ENCODE results near the gene SLC47A2. TPM values are rescaled to one million over a fixed set of nuclear protein-coding genes. Genes with fewer than 3 reads are reported as not detected.
"Not testable (repeated sequence)": the region's sequence is repeated elsewhere in the genome, so short reads cannot be mapped to it uniquely, and the experiment has no call there.

Gene SLC47A2, protein sequence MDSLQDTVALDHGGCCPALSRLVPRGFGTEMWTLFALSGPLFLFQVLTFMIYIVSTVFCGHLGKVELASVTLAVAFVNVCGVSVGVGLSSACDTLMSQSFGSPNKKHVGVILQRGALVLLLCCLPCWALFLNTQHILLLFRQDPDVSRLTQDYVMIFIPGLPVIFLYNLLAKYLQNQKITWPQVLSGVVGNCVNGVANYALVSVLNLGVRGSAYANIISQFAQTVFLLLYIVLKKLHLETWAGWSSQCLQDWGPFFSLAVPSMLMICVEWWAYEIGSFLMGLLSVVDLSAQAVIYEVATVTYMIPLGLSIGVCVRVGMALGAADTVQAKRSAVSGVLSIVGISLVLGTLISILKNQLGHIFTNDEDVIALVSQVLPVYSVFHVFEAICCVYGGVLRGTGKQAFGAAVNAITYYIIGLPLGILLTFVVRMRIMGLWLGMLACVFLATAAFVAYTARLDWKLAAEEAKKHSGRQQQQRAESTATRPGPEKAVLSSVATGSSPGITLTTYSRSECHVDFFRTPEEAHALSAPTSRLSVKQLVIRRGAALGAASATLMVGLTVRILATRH
- not detected for total RNA-seq

DNA sequence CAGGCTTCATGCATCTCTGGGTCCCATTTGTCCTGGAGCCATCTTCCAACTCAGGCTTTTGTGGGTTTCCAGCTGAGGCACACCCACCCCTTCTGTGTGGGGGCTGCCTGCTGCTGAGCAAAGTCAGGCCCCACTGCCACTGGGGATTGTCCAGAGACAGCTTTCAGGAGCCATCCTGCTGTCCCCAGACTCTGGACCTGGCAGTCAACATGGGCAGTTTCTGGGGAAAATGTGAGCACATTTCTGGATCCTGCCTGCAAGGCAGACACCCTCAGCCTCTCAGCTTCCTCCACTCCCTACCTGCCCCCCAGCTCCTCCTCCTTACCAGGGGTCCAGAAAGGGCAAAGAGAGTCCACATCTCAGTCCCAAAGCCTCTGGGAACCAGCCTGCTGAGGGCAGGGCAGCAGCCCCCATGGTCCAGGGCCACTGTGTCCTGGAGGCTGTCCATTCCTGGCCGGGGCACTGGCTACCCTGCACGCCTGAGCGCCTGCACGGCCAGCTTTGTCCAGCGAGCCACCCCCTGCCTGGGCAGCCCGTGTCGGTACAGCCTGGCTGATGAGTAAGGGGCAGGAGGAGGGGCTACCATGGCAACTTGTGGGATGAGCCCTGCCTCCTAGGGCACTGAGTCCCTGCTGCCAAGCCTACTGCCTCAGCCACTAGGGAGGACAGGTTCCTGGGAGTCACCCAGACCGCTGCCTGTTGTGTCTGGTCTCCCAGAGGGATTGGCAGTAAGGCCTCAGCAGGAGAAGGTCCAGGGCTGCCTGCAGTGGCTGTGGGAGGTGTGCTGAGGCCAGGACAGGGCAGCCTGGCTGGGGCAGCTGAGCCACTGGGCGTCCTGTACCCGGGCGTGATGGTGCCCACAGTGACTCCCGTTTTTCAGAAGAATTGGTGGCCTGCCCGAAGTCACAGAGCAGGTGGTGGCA is at the start of gene SLC47A2:
Gene SLC47A2 (minus strand): TSS at position 477 of the 923 bp plus-strand sequence. CDS start 29 bp downstream, at position 448.
- no peak for DNase-seq (ENCODE audit: low spot score)

DNA sequence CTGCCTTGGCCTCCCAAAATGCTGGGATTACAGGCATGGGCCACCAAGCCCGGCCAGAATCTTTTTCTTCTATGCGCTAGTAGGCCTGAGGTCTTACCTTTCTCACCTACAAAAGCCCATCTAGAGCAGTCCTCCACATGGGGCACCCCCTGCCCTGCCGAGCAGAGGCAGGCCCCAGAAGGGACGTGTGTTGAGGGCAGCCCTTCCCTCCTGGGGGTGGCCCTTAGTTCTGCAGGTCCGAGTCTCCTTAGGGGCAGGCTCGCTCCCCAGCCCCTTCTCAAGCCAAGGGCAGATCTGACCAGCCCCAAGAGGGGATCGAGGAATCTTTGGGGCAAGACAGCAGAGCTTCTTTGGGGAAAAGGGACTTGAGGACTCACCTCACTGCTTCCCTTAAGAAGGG is 49.6 kb upstream of the SLC47A2 start:
- no peak for DNase-seq (ENCODE audit: low spot score)

DNA sequence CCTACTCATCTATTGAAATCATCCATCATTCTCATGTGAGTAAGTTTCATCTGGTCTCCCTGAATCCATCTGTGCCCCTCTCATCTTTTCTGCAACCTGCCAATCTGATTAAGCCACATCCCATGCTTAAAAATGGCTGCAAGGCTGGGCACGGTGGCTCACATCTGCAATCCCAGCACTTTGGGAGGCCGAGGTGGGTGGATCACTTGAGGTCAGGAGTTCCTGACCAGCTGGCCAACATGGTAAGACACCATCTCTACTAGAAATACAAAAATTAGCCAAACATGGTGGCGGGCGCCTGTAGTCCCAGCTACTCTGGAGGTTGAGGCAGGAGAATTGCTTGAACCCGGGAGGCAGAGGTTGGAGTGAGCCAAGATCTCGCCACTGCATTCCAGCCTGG is 47.6 kb upstream of the SLC47A2 start:
- DNase-seq (ENCODE audit: low spot score), result not testable (repeated sequence)

DNA sequence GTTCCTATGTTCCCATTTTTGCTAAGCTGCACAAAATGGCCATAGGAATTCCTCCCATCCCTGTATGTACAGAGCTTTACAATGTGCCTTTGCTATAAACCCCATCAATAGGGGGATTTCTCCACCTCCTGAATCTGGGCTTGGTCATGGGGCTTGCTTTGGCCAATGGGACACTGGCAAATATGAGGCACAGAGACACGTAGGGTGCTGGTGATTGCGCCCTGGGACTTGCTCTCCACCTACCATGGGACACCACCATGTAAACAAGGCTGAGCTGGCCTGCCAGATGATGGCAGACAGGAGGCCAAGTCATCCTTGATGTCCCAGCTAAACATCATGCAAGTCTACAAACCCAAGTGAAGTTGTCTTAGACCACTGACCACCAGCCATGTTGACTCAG is 47.0 kb upstream of the SLC47A2 start:
- no peak for DNase-seq (ENCODE audit: low spot score)

DNA sequence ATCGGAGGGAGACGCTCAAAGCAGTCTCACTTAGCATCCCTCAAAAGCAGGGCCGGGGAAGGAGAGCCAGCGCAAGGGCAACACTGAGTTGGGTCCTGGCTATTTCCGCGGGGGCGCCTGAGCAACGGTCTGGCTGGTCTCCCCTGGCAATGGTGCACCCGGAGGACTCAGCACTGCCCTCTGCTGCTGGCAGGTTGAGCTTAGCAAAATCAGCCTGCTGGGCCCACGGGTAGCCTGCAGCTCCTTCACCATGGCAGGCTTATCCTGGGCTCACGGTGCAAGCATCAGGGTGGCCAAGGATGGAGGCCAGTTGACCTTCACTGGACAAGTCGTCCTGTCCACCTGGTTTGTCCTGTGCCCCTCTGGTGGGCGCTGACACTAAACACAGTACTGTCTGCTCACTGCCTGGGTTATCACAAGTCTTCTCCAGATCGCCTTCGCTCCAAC is 46.2 kb upstream of the SLC47A2 start:
- DNase-seq (ENCODE audit: low spot score), result peak; percentile 62

DNA sequence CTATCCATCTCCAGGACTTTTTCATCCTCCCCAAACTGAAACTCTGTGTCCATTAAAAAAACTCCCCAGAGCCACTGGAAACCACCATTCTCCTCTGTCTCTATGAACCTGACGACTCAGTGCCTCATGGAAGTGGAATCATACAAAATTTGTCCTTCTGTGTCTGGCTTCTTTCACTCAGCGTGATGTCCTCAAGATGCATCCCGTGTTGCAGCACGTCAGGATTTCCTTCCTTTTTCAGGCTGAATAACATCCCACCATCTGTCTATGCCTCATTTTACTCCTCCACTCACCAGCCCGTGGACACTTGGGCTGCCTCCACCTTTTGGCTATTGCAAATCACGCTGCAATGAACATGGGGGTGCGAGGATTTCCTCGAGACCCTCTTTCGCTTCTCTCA is 44.4 kb upstream of the SLC47A2 start:
- DNase-seq (ENCODE audit: low spot score), result no peak

DNA sequence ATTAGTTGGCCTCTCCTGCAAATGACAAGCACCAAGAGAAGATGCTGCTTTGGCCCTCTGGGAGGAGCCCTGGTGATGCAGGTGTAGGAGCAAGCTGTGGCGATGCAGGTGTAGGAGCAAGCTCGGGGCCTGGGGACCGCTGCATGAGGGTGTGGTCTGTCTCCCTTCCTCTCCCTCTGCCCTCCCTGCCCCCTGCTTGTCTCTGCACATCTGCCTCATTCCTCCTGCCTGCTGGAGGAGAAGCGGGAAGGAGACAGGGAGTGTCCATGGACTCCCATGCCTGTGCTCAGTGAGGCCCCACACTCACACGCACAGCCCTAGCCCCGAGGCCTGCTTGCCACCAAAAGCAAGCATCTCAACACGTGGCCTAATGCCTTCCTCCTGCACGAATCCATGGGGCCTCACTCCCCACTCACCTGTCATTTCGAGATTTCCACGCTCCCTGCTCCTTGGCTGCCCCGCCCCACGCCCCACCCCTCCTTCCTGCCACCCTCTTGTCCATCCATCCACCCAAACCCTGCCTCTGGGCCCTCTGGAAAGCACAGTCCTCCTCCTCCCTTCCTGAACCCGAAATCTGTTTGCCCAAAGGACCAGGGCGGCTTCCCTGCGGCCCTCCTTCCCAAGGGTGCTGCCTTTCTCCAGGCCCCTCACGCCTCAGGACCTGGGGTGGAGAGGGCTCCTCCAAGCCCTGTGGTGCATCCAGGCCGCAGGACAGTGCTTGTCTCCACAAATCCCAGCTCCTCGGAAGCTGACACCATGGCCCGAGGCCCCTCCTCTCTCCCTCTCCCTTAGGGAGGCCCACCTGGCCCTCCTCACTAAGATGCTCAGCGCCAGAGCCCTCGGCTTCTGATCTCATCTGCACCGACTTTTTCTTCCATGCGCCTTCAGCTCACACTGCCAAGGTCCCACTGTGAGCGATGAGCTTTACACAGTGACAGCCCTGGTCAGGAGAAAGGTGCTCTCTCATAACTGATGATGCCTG is 43.5 kb upstream of the SLC47A2 start:
- DNase-seq (ENCODE audit: low spot score), result no peak

DNA sequence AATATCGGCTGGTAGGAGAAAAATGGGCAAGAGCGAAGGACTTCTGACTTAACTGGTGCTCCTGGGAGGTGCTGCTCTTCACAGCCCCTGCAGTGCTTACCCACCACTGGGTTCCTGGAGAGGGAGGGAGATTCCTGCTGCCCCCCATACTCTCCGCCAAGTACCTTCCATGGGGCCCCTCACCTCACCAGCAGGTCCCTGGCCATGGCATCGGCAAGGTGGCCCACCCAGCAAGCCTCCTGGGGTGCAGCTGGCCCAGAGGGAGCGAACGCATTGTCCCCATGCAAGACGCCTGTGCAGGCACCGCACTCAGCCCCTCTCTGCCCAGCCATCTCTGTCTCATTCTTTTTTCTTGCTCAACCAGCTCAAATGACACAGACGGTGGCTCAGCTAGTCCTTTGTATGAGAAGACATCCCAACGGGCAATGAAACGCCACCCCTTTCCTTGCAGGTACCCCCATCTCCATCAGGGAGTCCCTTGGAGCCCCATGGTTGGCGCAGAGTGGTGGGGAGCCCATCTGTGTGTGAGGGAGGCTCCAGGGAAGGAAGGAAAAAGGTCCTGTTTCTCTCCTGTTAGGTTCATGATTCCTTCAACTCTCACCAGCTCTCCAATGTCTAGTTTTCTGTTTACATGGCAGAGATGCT is 41.3 kb upstream of the SLC47A2 start:
- DNase-seq (ENCODE audit: low spot score), result no peak

DNA sequence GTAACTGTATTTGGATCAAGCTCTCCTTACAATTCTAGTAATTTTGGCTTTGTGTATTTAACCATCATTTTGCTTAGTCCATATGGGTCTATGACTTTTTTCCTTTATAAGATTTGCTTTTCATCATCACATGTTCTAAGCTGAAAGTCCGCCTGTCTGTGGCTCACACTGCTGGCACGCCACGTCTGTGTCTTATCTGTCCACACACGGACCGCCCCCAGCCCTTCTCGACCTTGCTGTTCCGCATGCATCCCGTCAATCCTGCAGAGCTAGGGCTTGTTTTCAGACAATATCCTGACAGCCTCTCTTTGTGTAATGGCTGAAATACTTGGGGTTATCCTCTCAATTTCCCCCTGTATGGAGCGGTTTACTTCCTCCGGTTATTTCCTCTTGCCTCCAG is 40.2 kb upstream of the SLC47A2 start:
- DNase-seq (ENCODE audit: low spot score), result no peak

DNA sequence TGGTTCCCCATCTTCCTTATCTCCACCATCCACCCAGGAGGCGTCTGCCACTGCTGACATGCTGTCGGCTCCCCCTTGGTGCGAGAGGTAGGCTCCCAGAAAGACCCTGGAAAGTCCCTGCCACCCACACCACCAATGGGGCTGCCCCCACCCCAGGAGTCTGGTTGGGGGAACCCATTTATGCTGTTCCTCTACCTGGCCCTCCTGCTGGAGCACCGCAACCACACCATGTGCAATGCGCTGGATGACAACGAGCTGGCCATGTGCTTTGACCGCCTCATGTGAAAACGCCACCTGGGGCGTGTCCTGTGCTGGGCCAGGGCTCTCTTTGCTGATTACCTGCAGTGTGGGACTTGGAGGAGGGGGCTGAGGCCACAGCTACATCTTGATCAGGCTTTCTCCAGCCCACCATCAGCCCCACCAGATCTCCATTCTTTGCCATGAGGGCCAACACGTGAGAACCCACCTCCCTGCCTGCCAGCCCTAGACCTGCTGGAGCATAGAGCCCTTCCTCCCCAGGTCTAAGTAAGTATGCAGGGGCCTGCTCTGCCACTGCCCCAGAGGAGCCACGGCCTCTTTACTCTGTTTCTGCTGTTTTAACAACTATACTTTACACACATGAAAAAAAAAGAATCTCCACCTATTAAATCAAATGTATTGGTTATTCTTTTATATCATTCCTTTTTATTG is 39.6 kb upstream of the SLC47A2 start:
- DNase-seq (ENCODE audit: low spot score), result no peak

DNA sequence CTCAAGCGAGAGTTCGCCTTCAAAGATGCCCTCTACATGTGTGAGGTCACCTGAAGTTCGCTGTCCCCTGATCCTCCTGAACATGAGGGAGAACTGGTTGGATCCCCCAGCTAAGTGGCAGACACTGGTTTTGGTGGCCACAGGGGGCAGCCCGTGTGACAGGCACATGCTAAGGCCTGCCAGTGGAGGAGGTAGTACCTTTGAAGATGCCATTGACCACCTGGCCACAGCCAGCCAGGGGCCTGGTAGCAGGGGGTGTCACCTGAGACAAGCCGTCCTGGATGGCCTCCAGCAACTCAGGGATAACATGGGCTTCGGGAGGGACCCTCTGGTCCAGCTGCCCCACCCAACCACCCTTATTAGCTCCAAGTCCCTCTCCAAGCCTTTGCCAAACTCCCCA is 39.0 kb upstream of the SLC47A2 start:
- no peak for DNase-seq (ENCODE audit: low spot score)

DNA sequence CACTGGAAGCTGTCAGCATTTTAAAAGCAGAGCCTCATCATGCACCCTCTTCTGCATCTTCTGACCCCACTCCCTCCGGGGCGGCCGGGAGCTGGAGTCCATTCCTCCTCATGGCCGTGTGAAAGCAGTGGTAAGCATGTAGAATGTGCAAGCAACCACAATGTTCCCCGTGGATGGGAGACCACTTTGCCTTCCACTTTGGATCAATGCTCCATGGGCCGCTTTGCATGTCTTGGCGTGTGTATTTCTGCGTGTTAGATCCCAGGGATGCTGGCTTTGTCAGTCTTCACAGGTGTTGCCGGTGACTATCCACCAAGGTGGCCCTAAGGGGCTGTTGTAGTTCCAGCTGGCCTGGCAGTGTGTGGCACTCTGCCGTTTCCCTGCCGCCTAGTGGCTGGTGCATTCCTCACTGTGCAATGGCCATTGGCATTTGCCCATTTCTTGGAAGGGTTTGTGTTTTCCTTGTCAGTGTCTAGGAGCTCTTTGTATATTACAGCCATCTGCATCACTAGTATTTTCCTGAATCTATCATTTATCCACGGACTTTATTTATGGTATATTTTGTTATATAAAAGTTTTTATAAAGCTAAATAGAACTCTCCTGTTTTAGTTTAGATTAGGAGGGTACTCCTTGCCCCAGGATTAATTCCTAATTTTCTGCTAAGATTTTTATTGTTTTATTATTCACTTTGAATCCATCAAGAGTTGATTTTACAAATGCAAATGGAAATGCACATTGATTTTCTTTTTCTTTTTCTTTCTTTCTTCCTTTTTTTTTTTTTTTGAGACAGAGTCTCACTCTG is 37.5 kb upstream of the SLC47A2 start:
- DNase-seq (ENCODE audit: low spot score), result peak; percentile 30

DNA sequence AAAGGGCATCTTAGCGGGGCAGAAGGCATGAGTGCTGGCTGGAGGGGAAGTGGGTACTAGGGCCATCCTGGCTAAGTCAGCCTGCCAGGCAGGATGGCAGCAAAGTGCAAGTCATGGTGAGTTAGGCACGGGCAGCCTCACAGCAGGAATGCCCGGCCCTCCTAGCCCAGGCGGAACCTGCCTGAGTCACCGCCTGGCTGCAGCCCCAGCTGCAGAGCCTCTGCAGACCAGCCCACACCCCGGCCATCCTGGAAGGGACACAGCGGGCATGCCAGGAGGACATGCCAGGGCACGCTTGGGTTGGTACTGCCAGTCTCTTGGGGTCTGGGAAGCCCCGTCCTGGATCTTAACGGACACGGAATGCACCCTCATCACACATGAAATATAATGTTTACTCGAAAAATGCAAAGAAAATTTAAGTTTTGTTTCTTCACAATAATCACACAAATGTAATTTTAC is 36.7 kb upstream of the SLC47A2 start:
- DNase-seq (ENCODE audit: low spot score), result peak; percentile 81

DNA sequence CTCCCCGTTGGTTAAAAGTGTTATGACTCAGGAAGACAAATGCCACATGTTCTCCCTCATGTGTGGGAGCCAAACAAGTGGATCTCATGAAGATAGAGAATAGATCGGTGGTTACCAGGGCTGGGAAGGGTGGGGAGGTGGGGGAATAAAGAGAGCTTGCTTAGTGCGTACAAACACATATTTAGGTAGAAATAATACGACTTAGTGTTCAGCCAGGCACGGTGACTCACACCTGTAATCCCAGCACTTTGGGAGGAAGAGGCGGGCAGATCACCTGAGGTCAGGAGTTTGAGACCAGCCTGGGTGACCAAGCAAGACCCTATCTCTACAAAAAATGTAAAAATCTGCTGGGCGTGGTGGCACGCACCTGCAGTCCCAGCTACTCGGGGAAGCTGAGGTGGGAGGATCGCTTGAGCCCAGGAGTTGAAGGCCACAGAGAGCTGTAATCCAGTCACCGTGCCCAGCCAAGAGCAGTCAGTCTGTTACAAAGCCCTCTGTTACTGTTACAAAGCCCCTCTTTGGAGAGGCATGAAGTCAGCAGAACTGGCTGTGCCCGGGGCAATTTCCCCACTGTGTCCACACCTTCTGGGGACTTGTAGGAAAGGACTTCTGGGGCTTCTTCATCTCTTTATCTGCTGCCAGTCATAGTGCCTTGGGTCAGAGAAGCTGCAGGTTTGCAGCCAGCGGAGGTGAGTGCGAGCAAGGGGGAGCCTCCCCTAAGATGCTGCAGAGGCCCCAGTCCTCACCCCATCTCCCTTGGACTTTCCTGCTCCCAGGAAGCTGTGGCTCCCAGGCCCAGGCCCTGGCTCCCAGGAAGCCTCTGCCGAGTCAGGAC is 36.0 kb upstream of the SLC47A2 start:
- no peak for DNase-seq (ENCODE audit: low spot score)

DNA sequence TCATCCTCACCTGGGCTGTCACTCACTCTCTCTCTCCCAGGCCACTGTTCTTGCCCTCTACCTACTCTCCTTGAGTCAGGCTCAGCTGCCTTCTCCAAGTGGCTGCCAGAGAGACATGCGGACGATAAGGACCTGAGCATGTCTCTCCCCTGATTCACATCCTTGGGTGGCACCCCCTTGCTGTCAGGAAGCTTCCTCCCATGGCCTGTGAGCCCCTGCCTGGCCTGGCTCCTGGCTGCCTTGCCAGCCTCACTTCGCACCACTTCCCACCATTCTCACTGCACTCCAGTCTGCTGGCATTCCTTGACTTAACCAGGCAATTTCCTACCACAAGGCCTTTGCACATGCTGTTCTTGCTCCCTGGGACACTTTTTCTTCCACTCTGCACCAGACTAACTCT is 34.5 kb upstream of the SLC47A2 start:
- DNase-seq (ENCODE audit: low spot score), result no peak

DNA sequence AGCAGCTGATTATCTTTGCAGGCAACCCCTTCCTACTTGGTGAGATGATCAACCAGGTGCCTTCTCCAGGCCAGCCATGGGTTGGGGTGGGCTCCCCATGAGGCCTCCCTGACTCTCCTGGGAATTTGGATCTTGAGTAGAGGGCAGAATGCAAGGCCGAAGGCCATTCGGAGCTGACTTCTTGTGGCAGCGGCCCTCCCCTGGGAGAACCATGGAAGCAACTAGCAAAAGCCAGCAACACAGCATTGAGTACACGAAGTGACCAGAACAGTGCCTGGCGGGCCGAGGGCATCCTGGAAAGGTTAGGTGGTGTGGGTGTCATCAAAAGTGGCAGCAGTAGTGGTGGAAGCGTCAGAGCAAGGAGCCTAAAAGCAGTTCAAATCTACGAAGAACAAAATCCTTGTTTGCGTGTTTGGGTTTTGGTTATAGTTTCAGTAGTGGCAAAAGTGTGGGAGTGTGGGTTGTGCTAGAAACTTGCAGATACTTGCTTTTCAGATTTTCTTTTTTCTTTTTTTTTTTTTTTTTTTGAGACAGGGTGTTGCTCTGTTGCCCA is 33.7 kb upstream of the SLC47A2 start:
- DNase-seq (ENCODE audit: low spot score), result no peak

DNA sequence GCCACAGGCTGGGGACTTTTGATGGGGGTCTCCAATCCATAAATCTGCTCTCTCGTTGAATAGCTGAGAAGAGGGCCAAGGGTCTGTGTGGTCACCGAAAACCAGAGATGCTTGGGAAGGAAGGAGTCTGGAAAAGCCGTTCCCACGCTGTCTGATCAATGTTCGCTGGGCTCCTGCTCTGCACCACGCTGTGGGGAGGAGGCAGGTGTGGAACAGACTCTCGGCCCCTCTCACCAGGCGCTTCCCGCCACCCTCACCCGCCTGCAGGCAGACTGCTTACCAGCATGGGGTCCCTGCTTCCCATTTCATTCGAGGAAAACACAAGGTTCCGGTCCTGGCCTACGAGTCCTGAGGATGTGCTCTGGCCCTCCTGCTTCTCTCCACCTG is 32.4 kb upstream of the SLC47A2 start:
- DNase-seq (ENCODE audit: low spot score), result no peak

Measured in mucosa of gallbladder (tissue), 1 donor.